Naive B cell (primary cell): ENCODE data around the gene RYR2. TPM values are rescaled to one million over a fixed set of nuclear protein-coding genes. Genes with fewer than 3 reads are reported as not detected.

ENCODE experiments used
- ATAC-seq, 2 donors: fragments of 150-1000 bp; cut with Tn5 transposase; 2 replicates each; pipeline ENCODE4 v1.10.0; 2021; ENCODE audit warnings: low read depth in 2 of 2, mild to moderate bottlenecking in 2 of 2, moderate library complexity in 2 of 2
- DNase-seq: peaks from one replicate; pipeline ENCODE4 v3.0.0; 2022
- H3K27ac Mint-ChIP-seq, 6 donors: one replicate each; pipeline ENCODE4 v1.8.0; 2020 to 2022; ENCODE audit warnings: mild to moderate bottlenecking in 6 of 6, mixed read lengths in 6 of 6, moderate library complexity in 5 of 6, inconsistent platforms in 2 of 6
- H3K27me3 Mint-ChIP-seq, 3 donors: one replicate each; pipeline ENCODE4 v1.8.0; 2021 to 2022; ENCODE audit warnings: mixed read lengths in 3 of 3, mild to moderate bottlenecking in 1 of 3
- H3K36me3 Mint-ChIP-seq, 2 donors: one replicate each; pipeline ENCODE4 v1.8.0; 2020 to 2022; ENCODE audit warnings: mixed read lengths in 2 of 2, inconsistent platforms in 1 of 2, mild to moderate bottlenecking in 1 of 2
- H3K4me1 Mint-ChIP-seq, 3 donors: one replicate each; pipeline ENCODE4 v1.8.0; 2020 to 2022; ENCODE audit warnings: mixed read lengths in 3 of 3, inconsistent platforms in 1 of 3, mild to moderate bottlenecking in 1 of 3, moderate library complexity in 1 of 3
- H3K4me3 Mint-ChIP-seq, 8 donors: one replicate each; pipeline ENCODE4 v1.8.0; 2020 to 2022; ENCODE audit warnings: mild to moderate bottlenecking in 8 of 8, mixed read lengths in 8 of 8, moderate library complexity in 8 of 8, inconsistent platforms in 2 of 8
- H3K9me3 Mint-ChIP-seq, 7 donors: one replicate each; pipeline ENCODE4 v1.8.0; 2020 to 2022; ENCODE audit warnings: mixed read lengths in 7 of 7, mild to moderate bottlenecking in 5 of 7, inconsistent platforms in 2 of 7, moderate library complexity in 1 of 7
- polyA plus RNA-seq, 6 donors: library from polyadenylated mRNA; unstranded; fragments of 300-500 nt; fragmentation: Illumina TruSeq; gene quantifications; one replicate each; pipeline ENCODE4 v1.2.3, GENCODE V29; 2021; ENCODE audit warnings: low read depth in 6 of 6

Gene RYR2
- polyA plus RNA-seq, 6 donors from 2014 or later = 0.09 TPM; not detected in 5

DNA sequence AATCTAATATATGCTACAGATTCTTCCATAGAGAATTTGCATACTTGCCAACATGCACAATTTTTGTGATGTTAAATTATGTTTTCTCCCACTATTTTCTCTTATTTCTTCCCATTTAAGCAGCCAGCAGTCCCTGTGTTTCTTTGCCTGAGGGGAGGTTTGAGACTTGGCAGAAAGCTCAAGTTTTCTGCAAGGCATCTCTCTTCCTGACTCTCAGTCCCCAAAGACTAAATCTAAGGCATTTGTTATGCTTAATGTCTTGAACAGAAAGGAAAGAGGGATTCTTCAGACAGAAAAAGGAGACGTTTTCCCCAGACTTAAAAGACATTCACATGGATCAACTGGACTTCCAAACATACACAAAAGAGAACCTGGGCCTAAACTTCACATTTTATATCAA is 354.4 kb downstream of the RYR2 start:
- Mint-ChIP-seq H3K9me3 (peaks cover 2 to 31% (median 15%) of the 10 kb centered on the region in 7 donors), H3K36me3 (no peaks in the 10 kb centered on the region), H3K4me1 (no peaks in the 10 kb centered on the region), H3K27ac (no peak overlapping the region), H3K4me3 (no peak overlapping the region), H3K27me3 (peaks cover 0 to 4% (median 0%) of the 10 kb centered on the region in 3 donors)
- no peak for ATAC-seq
- DNase-seq = no peak

GRCh38 chr1:237398751-237399150 is 356.8 kb downstream of the RYR2 start:
- Mint-ChIP-seq H3K27me3 (no peaks in the 10 kb centered on the region), H3K9me3 (peaks cover 8 to 54% (median 23%) of the 10 kb centered on the region in 7 donors), H3K27ac (no peak overlapping the region), H3K4me1 (no peaks in the 10 kb centered on the region), H3K4me3 (no peak overlapping the region), H3K36me3 (peaks cover 0 to 5% of the 10 kb centered on the region in 2 donors)
- ATAC-seq (no peak), DNase-seq (no peak)

GRCh38 chr1:237405912-237406311 is 363.9 kb downstream of the RYR2 start:
- Mint-ChIP-seq H3K27ac (no peak overlapping the region), H3K4me1 (no peaks in the 10 kb centered on the region), H3K4me3 (no peak overlapping the region), H3K27me3 (no peaks in the 10 kb centered on the region), H3K36me3 (peaks cover 0 to 5% of the 10 kb centered on the region in 2 donors), H3K9me3 (peaks cover 8 to 25% (median 14%) of the 10 kb centered on the region in 7 donors)
- ATAC-seq = no peak
- DNase-seq = no peak

GRCh38 chr1:237411621-237412020 is 369.6 kb downstream of the RYR2 start:
- DNase-seq (no peak), ATAC-seq (no peak)
- no peak overlapping the region for H3K4me3 Mint-ChIP-seq
- peaks cover 0 to 6% of the 10 kb centered on the region in 2 donors for H3K36me3 Mint-ChIP-seq
- no peaks in the 10 kb centered on the region for H3K27me3 Mint-ChIP-seq
- no peak overlapping the region for H3K27ac Mint-ChIP-seq
- peaks cover 0 to 6% (median 0%) of the 10 kb centered on the region in 7 donors for H3K9me3 Mint-ChIP-seq
- no peaks in the 10 kb centered on the region for H3K4me1 Mint-ChIP-seq

DNA sequence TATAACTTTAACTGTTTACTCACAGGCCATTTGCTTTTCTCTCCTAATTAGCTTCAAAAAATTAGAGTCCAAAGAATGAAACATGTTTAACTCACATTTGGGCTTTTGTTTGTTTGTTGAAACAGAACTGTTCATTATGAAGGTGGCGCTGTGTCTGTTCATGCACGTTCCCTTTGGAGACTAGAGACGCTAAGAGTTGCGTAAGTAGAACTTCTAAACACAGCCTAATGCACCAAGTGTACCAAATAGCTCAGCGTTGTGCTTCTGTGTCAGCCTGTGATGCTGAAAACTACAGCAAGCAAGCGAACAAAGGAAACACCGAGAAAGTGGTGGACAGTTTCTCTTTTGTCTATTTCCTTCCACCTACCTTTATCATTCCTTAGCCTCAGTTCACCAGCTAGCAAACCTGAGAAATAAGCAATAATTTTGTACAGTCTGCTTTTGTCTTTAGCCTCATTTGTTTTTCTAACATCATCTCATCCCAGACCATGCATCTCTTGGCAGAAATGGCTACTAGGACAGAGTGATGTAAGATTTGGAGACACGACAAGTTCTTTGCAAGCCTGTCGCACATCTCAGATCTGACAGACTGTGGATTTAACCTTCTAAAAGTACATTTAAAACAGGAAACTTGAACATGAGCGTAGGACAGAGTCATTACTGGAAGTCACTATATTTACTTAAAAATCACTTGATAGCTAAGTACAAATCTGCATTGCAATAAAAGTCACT is 375.1 kb downstream of the RYR2 start:
- H3K27ac Mint-ChIP-seq = no peak overlapping the region
- H3K4me3 Mint-ChIP-seq = no peak overlapping the region
- H3K36me3 Mint-ChIP-seq = peaks cover 0 to 6% of the 10 kb centered on the region in 2 donors
- H3K27me3 Mint-ChIP-seq = no peaks in the 10 kb centered on the region
- H3K4me1 Mint-ChIP-seq = no peaks in the 10 kb centered on the region
- ATAC-seq = no peak
- DNase-seq = no peak
- H3K9me3 Mint-ChIP-seq = peaks cover 0 to 5% (median 0%) of the 10 kb centered on the region in 7 donors

- no peak overlapping the region for H3K27ac Mint-ChIP-seq
- ATAC-seq (no peak), DNase-seq (no peak)
- H3K4me3 Mint-ChIP-seq = no peak overlapping the region
- H3K27me3 Mint-ChIP-seq = no peaks in the 10 kb centered on the region
- H3K4me1 Mint-ChIP-seq = no peaks in the 10 kb centered on the region
- peaks cover 0 to 5% (median 0%) of the 10 kb centered on the region in 7 donors for H3K9me3 Mint-ChIP-seq
- no peaks in the 10 kb centered on the region for H3K36me3 Mint-ChIP-seq
These were observed 386.8 kb downstream of the RYR2 start for GRCh38 chr1:237428809-237429208.

- no peak for ATAC-seq
- H3K9me3 Mint-ChIP-seq = peaks cover 0 to 5% (median 0%) of the 10 kb centered on the region in 7 donors
These were observed 387.3 kb downstream of the RYR2 start for GRCh38 chr1:237429252-237429651.

DNA sequence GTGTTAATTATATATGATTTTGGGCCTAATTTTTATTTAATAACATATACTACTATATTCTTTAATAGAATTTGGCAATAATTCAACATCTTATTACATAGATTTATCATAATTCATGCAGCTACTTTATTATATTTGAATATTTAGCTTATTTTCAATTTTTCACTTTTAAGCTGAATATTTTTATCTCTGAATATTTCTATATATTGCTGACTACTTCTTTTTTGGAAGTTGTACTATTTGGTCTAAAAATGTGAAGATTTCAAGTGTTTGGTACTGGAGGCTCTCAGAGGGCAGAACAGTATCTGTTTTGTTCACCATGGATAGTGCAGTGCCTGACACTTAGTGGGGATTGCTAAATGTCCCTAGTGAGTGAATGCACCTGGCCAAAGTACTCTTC is 389.5 kb downstream of the RYR2 start:
- Mint-ChIP-seq H3K27ac (no peak overlapping the region), H3K27me3 (no peaks in the 10 kb centered on the region), H3K9me3 (peaks cover 0 to 5% (median 0%) of the 10 kb centered on the region in 7 donors), H3K4me3 (no peak overlapping the region), H3K4me1 (no peaks in the 10 kb centered on the region), H3K36me3 (no peaks in the 10 kb centered on the region)
- no peak for DNase-seq
- ATAC-seq = no peak

More at GRCh38 chr1:237429252-237429651, 387.3 kb downstream of the RYR2 start:
- Mint-ChIP-seq H3K27me3 (no peaks in the 10 kb centered on the region), H3K4me3 (no peak overlapping the region), H3K4me1 (no peaks in the 10 kb centered on the region), H3K36me3 (no peaks in the 10 kb centered on the region), H3K27ac (no peak overlapping the region)
- DNase-seq = no peak

GRCh38 chr1:237440346-237440745 is 398.4 kb downstream of the RYR2 start:
- no peak for DNase-seq
- no peaks in the 10 kb centered on the region for H3K27me3 Mint-ChIP-seq
- peaks cover 0 to 5% (median 2%) of the 10 kb centered on the region in 7 donors for H3K9me3 Mint-ChIP-seq
- no peak overlapping the region for H3K27ac Mint-ChIP-seq
- no peak overlapping the region for H3K4me3 Mint-ChIP-seq
- H3K36me3 Mint-ChIP-seq = no peaks in the 10 kb centered on the region
- H3K4me1 Mint-ChIP-seq = peaks cover 0 to 6% (median 0%) of the 10 kb centered on the region in 3 donors
- ATAC-seq = no peak

DNA sequence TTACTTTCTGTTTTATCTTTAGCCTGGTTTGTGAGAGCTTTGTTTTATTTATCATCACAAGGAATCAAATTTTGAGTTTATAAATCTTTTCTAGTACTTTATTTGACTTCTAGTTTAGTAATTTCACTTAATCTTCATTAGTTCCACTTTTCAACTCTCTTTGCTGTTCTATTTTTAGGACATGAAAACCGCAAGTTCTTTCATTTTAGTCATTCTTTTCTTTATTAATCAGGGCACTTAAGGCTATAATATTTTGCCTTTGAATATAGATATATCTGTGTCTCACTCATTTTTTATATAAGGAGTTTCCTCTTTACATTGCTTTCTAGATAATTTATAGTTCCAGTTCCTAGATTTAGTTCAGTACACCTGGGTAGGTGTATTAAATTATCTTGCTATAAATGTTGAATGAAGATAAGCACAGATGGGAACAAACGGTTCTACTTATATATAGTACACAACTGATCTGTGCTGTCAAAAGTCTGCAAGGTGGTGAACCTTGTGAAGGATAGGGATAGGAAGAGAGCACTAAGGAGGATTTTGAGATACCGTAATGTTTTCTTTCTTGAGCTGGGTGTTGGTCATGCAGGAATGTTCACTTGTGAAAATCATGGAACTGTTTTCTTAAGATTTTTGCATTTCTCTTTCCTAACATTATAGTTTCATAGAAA is 402.3 kb downstream of the RYR2 start:
- Mint-ChIP-seq H3K4me3 (no peak overlapping the region), H3K27ac (no peak overlapping the region), H3K4me1 (peaks cover 0 to 6% (median 0%) of the 10 kb centered on the region in 3 donors), H3K9me3 (peaks cover 0 to 5% (median 2%) of the 10 kb centered on the region in 7 donors), H3K27me3 (no peaks in the 10 kb centered on the region), H3K36me3 (no peaks in the 10 kb centered on the region)
- no peak for DNase-seq
- ATAC-seq = no peak

- Mint-ChIP-seq H3K4me1 (peaks cover 0 to 6% (median 0%) of the 10 kb centered on the region in 3 donors), H3K36me3 (no peaks in the 10 kb centered on the region), H3K4me3 (no peak overlapping the region), H3K27ac (no peak overlapping the region), H3K27me3 (peaks cover 0 to 10% (median 0%) of the 10 kb centered on the region in 3 donors), H3K9me3 (peaks cover 0 to 5% (median 0%) of the 10 kb centered on the region in 7 donors)
- DNase-seq (no peak), ATAC-seq (no peak)
These were observed 406.1 kb downstream of the RYR2 start for GRCh38 chr1:237448042-237448441.

DNA sequence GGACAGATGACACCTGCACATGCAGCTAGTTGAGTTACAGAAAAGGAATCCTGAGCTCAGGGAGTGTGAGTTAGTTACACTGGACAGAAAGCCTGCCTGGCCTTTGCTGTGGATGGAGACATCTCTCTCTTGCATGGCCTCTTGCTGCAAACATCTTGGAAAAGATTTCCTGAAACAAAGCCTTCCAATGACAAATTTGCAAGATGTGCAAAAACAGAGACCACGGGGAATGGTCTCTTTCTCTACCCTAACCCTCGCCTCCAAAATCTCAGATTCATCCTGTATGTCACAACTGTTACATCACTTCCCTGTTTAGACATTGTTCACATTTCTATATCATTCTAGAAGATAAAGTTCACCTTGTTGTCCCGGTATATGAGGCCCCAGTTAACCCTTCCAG is 415.6 kb downstream of the RYR2 start:
- ATAC-seq (no peak), DNase-seq (no peak)
- Mint-ChIP-seq H3K4me3 (no peak overlapping the region), H3K9me3 (peaks cover 0 to 7% (median 1%) of the 10 kb centered on the region in 7 donors), H3K36me3 (no peaks in the 10 kb centered on the region), H3K27ac (no peak overlapping the region), H3K27me3 (no peaks in the 10 kb centered on the region), H3K4me1 (no peaks in the 10 kb centered on the region)

DNA sequence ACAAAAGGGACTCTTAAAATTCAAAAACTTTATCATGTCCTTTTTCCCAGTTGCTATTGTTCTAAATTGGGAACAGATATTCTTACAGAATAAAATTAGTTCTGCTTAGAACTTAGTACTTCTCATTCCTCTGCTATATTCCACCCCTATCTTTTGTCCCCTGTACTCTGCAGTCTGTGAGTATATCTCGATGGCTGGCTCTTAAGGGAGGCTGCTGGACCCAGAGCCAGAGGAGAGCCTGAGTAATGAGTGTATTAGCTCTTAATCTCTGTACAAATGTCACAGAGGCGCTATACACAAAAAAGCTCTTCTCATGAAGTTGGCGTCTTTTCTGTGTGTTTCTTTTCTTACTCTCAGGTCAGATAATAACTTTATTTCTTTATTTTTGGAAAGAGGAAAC is 425.3 kb downstream of the RYR2 start:
- peaks cover 0 to 10% (median 2%) of the 10 kb centered on the region in 7 donors for H3K9me3 Mint-ChIP-seq
- H3K36me3 Mint-ChIP-seq = no peaks in the 10 kb centered on the region
- H3K4me1 Mint-ChIP-seq = no peaks in the 10 kb centered on the region
- no peak for ATAC-seq
- DNase-seq = no peak
- no peak overlapping the region for H3K27ac Mint-ChIP-seq
- H3K27me3 Mint-ChIP-seq = no peaks in the 10 kb centered on the region
- no peak overlapping the region for H3K4me3 Mint-ChIP-seq
